Measurements from ENCODE around the gene ASB8.

Gene ASB8

GRCh38 chr12:48183091-48183875 is 26.0 kb upstream of the ASB8 start, which contains the start of gene CCDC184:
TSS of gene CCDC184 (plus strand) at chr12:48183644. CDS start at chr12:48184123, 479 bp downstream.
- in situ Hi-C loops (cut with MboI; ENCODE audit: low sequenced_read_pairs), result no loop called here

- in situ Hi-C loops (cut with MboI; ENCODE audit: low sequenced_read_pairs), result no loop called here
Observed at GRCh38 chr12:48182631-48183030, 25.3 kb upstream of the ASB8 start.

DNA sequence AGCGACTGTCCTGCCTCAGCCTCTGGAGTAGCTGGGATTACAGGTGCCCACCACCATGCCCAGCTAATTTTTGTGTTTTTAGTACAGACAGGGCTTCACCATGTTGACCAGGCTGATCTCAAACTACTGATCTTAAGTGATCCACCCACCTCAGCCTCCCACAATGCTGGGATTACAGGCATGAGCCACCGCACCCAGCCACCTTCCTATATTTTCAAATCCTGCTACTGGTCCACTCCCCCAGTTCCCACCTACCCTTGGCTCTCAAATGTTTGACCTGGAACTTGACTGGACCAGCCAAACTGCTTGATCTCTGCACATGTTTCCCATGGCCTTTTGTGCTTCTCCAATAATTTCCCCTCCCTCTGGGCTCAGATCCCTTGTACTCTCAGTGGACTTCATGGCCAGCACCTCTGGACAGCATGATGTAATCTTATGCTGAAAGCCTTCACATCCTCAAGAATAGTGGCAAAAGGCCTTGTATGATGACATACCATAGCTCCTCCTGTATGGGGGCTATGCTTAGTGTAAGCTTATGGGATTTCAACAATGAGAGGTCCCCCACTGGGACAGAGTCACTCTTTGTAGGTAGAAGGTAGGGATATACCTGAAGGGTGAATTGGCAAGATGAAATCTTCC is 23.7 kb upstream of the ASB8 start:
- in situ Hi-C loops (cut with MboI; ENCODE audit: low sequenced_read_pairs), result no loop called here

DNA sequence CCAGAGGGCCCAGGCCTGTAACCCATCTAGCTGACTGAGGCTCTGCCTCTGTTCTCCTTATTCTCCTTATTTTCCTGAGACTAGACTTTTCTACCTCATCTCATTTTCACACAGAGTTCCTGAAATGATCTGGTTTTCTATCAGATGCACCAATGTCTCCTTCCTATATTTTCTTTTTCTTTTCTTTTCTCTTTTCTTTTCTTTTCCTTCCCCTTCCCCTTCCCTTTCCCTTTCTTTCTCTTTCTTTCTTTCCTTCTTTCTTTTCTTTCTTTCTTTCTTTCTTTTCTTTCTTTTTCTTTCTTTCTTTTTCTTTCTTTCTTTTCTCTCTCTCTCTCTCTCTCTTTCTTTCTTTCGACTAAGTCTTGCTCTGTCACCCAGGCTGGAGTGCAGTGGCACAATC is 23.1 kb upstream of the ASB8 start:
- in situ Hi-C loops (cut with MboI; ENCODE audit: low sequenced_read_pairs), result no loop called here

DNA sequence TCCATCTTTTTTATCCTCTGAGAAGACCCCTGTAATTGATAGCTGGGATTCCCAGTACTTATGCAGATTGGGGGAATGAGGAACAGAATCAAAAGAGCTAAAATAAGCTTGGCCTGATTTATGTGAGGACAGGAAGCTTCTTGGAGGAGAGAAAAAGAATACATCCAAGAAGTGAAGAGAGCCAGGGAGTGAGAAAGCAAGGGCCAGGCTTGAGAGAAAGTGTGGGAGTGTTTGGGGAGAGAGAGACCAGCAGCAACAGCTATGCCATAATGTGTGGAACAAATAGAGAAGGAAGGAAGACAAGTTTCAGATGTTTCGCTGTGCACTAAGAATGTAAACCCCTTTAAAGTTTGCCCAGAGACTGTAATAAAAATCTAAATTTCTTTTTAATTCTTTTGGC is 22.2 kb upstream of the ASB8 start:
- in situ Hi-C loops (cut with MboI; ENCODE audit: low sequenced_read_pairs), result no loop called here

DNA sequence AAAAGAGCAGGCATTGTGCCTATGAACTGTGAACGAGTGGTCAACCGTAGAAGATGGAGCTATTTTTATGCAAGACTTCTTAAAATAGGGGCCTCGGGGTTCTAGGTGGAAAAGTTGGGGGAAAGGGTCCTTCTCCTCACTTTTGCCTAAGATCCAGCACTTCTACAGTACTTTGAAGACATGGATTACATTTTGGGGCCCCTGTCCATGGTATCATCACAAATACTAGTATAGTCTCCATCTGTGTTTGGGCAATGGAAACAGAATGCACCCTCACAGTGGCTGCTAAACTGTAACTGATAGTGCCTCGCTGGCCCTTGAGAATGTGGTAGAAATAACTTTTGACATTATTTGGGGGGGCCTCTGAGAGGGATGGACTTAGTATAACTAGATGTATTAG is 20.7 kb upstream of the ASB8 start:
- in situ Hi-C loops (cut with MboI; ENCODE audit: low sequenced_read_pairs), result no loop called here

- in situ Hi-C loops (cut with MboI; ENCODE audit: low sequenced_read_pairs), result no loop called here
Observed at GRCh38 chr12:48176417-48176751, 19.1 kb upstream of the ASB8 start.

- in situ Hi-C loops (cut with MboI; ENCODE audit: low sequenced_read_pairs), result no loop called here
Observed at GRCh38 chr12:48175613-48176416, 18.5 kb upstream of the ASB8 start.

DNA sequence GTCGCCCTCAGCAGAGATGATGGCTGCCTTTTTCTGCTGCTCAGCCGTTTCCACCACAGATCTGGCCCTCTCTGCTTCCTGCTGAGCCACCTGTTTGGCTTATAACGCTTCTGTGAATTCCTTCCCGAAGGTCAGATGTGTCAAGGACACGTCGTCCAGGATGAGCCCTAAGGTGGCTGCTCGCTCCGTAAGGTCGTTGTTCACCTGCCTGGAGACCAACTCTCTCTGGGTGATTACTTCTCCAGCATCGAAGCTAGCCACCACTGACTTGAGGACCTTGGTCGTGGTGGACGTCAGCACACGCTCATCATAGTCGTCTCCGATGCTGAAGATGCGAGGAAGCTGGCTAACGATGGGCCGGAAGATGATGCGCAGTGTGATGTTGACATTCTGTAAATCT is 11.7 kb upstream of the ASB8 start:
- in situ Hi-C loops (cut with MboI; ENCODE audit: low sequenced_read_pairs), result loop anchor here (25.0 kb wide), 1 partner anchor 432 kb away; the partner anchor contains the start of gene ENDOU

GRCh38 chr12:48165089-48165981 is 8.0 kb upstream of the ASB8 start:
- in situ Hi-C loops (cut with MboI; ENCODE audit: low sequenced_read_pairs), result loop anchor here (25.0 kb wide), 1 partner anchor 428 kb away; the partner anchor contains the start of gene ENDOU

GRCh38 chr12:48164451-48164850 is 7.1 kb upstream of the ASB8 start:
- in situ Hi-C loops (cut with MboI; ENCODE audit: low sequenced_read_pairs), result loop anchor here (25.0 kb wide), 1 partner anchor 427 kb away; the partner anchor contains the start of gene ENDOU

DNA sequence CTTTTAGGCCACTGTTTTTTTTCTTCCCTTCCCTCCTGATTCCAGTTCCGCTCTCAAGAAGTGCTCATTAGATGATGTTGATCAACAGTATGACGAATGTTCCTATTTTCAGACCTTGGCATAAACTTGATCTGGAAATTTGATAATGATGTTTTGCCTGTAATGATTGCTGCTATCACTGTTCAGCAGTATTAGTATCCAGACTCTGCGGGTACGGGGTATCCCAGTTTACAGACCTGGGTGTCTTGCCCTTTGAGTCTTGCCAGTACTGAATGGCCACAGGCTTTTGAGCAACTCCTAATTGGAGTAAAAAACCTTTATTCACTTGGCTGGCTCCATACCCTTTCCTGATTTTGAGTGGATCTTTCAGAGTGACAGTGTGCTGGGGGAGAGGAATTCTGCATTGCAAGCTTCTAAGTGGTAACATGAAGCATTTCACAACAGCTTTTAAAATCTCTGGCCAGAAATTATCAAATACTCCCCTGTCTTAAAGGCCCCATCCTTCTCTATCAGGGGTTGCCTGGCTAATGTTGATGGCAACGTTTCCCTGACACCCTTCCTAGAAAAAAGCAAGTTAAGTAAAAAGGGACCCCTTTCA is 5.9 kb upstream of the ASB8 start:
- in situ Hi-C loops (cut with MboI; ENCODE audit: low sequenced_read_pairs), result loop anchor here (25.0 kb wide), 1 partner anchor 426 kb away; the partner anchor contains the start of gene ENDOU

DNA sequence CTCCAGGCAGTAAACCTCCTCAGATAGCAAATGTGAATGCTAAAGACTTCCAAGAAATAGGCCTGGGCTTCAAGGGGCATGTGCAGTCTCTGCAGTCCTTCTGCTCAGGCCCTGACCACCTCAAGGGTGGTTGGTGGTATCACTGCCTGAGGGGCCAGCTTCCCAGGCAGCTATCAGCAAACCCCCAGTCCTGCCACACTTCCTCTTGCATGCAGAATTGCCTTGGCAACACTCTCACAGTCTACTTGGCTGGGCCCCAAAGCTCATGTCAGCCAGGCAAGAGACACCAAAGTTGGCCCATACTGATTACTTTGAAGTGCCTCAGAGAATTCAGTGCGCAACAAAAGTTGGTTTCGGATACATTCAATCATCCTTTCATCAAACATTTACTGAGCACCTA is 3.5 kb upstream of the ASB8 start:
- in situ Hi-C loops (cut with MboI; ENCODE audit: low sequenced_read_pairs), result loop anchor here (25.0 kb wide), 1 partner anchor 424 kb away; the partner anchor contains the start of gene ENDOU

DNA sequence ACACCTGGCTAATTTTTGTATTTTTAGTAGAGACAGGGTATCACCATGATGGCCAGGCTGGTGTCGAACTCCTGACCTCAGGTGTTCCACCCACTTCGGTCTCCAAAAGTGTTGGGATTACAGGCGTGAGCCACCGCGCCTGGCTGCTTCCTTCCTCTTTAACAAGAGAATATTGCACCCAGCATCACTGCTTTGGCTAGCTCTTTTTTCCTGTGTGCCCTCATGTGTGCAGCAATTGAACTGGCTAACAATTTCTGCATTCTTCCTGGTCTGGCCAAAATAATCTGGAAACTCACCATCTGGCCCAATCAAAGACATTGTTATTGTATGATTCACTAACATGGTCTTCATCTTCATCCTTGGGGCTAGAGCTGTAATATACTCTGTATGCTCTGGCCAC is 2.7 kb upstream of the ASB8 start:
- in situ Hi-C loops (cut with MboI; ENCODE audit: low sequenced_read_pairs), result loop anchor here (25.0 kb wide), 1 partner anchor 423 kb away; the partner anchor contains the start of gene ENDOU

- in situ Hi-C loops (cut with MboI; ENCODE audit: low sequenced_read_pairs), result loop anchor here (25.0 kb wide), 1 partner anchor 421 kb away; the partner anchor contains the start of gene ENDOU
Observed at GRCh38 chr12:48157889-48158370, 615 bp upstream of the ASB8 start.

DNA sequence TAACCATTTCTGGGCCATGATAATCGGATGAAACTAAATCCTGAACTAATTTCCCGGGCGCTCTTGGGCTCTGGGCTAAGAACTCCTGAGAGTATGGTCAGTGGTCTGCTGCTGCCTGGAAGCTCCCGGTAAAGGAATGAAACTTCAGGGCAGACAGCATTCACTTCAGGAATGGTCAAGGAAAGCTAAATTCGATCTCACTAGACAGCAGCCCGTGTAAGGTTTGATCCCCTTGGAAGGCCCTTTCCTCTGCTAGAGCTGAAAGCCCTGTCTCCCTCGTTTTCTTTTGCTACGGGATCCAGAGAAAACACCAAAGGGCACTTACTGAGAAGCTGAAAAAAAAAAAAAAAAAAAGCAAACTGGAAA is 680 bp downstream of the ASB8 start:
- in situ Hi-C loops (cut with MboI; ENCODE audit: low sequenced_read_pairs), result loop anchor here (25.0 kb wide), 1 partner anchor 419 kb away; the partner anchor contains the start of gene ENDOU

GRCh38 chr12:48155786-48156185 is 1.5 kb downstream of the ASB8 start:
- in situ Hi-C loops (cut with MboI; ENCODE audit: low sequenced_read_pairs), result loop anchor here (25.0 kb wide), 1 partner anchor 418 kb away; the partner anchor contains the start of gene ENDOU

DNA sequence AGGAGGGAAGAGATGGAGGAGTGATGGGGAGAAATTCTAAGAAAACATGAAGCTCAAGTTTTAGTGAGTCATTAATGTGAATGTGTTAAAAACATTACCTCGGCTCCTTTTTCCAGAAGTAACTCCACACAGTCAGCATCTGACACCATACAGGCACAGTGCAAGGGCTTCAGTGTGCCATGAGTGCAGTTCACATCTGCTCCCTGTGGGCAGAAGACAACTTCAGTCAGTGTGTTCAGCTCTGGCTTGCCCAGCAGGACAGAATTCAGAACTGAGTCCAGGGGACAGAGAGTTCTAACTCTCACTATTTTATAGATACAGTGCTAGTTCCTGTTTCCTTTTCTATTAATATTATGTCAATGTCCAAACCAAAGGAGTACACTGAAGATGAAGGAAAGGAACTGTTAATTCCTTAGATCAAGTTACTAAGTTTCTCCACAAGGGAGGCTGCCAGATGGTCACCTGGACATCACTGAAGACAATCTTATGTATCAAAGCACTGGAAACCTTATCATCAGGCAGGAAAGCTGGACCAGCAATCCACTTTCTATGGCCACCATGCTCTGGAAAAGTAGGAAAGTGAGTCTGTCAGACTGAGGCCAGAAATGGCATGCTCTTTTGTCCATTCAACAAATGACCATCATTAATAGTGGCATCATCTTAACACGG is 6.1 kb downstream of the ASB8 start:
- in situ Hi-C loops (cut with MboI; ENCODE audit: low sequenced_read_pairs), result loop anchor here (25.0 kb wide), 1 partner anchor 414 kb away; the partner anchor contains the start of gene ENDOU

GRCh38 chr12:48145981-48146380 is 11.3 kb downstream of the ASB8 start:
- in situ Hi-C loops (cut with MboI; ENCODE audit: low sequenced_read_pairs), result no loop called here
